GM10266 (cell line): ENCODE measurements around the gene SMTN.
A peak's percentile ranks its signal among the peaks of the same experiment; 100 is the strongest.

Experiments used
- DNase-seq: peaks from one replicate; pipeline ENCODE4 v3.0.0; 2012; ENCODE audit errors: extremely low spot score
- TF ChIP-seq, protein P1 (sequence below): IDR thresholded peaks from 2 replicates; pipeline ENCODE4 v1.5.1; 2012; ENCODE audit warnings: mild to moderate bottlenecking, low read depth; ENCODE audit not compliant: control insufficient read depth, insufficient read depth; ENCODE audit errors: missing control alignments

SMTN gene

DNA sequence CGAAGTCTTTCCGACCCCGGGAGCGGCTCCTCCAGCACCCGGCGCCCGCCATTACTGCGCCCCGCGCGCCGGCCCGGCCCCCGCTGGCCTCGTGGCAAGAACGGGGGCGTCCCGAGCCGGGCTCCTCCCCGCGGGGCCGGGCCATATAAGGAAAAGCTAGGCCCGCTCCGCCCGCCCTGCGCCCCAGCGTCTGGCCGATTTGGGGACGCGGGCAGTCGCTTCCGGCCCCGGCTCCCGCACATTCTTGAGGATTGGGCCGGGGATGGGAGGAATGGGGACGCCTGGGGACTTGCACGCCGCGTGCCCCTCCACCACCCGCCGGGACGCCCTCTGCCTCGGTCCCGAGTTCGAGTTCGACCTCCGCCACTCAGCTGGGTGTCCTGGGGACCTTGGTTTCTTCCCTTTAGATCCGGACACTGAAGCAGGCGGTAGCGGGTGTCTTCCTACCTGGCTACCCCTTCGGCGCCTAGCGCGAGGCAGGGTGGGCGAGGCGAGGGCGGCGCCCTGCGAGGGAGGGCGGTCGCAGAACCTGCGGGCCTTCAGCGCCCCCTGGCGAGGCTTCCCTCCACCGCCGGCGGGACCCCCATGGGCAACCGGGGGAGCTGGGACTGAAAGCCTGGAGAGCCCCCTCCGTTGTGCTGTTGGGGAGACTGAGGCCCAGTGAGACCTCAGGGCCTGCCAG lies 3.8 kb downstream of the SMTN start:
- TF ChIP-seq, protein P1, sequence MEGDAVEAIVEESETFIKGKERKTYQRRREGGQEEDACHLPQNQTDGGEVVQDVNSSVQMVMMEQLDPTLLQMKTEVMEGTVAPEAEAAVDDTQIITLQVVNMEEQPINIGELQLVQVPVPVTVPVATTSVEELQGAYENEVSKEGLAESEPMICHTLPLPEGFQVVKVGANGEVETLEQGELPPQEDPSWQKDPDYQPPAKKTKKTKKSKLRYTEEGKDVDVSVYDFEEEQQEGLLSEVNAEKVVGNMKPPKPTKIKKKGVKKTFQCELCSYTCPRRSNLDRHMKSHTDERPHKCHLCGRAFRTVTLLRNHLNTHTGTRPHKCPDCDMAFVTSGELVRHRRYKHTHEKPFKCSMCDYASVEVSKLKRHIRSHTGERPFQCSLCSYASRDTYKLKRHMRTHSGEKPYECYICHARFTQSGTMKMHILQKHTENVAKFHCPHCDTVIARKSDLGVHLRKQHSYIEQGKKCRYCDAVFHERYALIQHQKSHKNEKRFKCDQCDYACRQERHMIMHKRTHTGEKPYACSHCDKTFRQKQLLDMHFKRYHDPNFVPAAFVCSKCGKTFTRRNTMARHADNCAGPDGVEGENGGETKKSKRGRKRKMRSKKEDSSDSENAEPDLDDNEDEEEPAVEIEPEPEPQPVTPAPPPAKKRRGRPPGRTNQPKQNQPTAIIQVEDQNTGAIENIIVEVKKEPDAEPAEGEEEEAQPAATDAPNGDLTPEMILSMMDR = peak; percentile 85
- peak; percentile 97 for DNase-seq

GRCh38 chr22:31085493-31085824 lies 4.3 kb downstream of the SMTN start:
- DNase-seq = no peak
- TF ChIP-seq, protein P1 = no peak

GRCh38 chr22:31085928-31086327 lies 4.8 kb downstream of the SMTN start:
- no peak for DNase-seq
- TF ChIP-seq, protein P1 = no peak

GRCh38 chr22:31086703-31087330 lies 5.7 kb downstream of the SMTN start:
- TF ChIP-seq, protein P1 = no peak
- DNase-seq = no peak

DNA sequence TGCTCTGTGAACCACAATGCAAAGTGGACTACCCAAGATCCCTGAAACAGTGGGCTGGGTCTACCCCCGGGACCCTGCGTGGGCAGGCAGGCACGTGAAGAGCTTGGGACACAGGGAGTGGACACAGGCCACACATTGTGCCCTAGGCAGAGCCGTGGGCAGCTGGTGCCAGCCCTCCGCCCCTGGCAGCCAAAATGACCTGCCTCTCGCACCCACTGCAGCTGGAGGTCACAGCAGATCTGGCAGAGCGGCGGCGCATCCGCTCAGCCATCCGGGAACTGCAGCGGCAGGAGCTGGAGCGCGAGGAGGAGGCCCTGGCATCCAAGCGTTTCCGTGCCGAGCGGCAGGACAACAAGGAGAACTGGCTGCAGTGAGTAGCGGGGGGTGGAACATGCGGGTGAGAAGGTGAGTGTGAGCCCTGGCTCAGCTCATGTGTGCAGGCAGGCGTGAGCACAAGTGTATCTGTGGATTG lies 6.7 kb downstream of the SMTN start:
- no peak for DNase-seq
- TF ChIP-seq, protein P1 = no peak

DNA sequence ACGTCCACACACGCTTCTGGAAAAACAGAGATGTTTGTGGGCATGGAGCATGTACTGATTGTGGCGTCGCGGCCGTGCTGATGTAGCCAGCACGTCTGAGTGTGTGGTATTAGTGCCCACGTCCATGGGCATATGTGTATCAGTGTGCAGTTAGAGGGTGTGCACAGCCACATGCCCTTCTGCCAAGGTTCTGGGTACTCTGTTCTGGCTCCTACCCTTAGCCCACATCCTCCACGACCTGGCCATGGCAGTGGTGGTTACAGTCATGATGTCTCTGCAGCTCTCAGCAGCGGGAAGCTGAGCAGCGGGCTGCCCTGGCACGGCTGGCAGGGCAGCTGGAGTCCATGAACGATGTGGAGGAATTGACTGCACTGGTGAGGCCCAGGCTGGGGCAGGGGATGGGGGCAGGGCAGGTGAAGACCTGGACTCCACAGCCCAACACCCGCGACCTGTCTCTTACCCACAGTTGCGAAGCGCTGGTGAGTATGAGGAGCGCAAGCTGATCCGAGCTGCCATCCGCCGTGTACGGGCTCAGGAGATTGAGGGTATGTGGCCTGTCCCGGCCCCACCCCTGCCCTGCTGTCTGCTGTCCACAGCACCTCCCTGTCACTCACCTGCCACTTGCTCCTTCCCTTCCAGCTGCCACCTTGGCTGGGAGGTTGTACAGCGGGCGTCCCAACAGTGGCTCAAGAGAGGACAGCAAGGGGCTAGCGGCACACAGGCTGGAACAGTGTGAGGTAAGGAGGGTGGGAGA lies 7.3 kb downstream of the SMTN start:
- TF ChIP-seq, protein P1 = no peak

More for the DNA sequence above, 7.3 kb downstream of the SMTN start:
- no peak for DNase-seq
